K562 treated with DMSO at 1 percent for 12 hours (cell line): ENCODE results near the gene GADD45B. TPM values are rescaled to one million over a fixed set of nuclear protein-coding genes. Genes with fewer than 3 reads are reported as not detected.

ENCODE experiments used
- total RNA-seq: library from RNA; unstranded; fragments of 300-600 nt; gene quantifications from 2 replicates; pipeline ENCODE4 v1.2.3, GENCODE V29; 2022; ENCODE audit not compliant: insufficient read depth

The GADD45B gene, protein sequence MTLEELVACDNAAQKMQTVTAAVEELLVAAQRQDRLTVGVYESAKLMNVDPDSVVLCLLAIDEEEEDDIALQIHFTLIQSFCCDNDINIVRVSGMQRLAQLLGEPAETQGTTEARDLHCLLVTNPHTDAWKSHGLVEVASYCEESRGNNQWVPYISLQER
- total RNA-seq, result 6.9 and 9.1 TPM in 2 replicates

DNA sequence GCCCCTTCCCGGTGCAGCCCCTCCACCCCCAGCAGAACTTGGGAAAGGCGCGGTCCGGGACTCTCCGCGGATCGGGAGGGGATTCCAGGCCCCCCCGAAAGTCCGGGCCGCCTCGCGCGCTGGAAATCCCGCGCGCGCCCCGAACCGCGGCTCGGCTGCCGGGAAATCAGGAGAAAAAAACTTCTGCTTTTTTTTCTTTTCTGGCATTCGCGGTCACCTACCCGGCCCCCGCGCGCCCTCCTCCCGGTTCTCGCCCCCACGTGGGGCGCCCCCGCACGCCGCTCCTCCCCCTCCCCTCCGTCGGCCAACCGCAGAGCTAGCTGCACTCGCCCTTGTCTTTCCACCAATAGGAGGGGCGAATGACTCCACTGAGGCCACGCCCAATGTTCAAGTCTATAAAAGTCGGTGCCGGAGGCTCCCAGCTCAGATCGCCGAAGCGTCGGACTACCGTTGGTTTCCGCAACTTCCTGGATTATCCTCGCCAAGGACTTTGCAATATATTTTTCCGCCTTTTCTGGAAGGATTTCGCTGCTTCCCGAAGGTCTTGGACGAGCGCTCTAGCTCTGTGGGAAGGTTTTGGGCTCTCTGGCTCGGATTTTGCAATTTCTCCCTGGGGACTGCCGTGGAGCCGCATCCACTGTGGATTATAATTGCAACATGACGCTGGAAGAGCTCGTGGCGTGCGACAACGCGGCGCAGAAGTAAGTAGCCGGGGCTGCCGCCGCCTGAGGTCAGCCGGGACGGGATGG lies at the start of gene GADD45B:
Gene GADD45B (plus strand): TSS at position 426 of the 749 bp plus-strand sequence. CDS start 232 bp downstream, at position 658.

DNA sequence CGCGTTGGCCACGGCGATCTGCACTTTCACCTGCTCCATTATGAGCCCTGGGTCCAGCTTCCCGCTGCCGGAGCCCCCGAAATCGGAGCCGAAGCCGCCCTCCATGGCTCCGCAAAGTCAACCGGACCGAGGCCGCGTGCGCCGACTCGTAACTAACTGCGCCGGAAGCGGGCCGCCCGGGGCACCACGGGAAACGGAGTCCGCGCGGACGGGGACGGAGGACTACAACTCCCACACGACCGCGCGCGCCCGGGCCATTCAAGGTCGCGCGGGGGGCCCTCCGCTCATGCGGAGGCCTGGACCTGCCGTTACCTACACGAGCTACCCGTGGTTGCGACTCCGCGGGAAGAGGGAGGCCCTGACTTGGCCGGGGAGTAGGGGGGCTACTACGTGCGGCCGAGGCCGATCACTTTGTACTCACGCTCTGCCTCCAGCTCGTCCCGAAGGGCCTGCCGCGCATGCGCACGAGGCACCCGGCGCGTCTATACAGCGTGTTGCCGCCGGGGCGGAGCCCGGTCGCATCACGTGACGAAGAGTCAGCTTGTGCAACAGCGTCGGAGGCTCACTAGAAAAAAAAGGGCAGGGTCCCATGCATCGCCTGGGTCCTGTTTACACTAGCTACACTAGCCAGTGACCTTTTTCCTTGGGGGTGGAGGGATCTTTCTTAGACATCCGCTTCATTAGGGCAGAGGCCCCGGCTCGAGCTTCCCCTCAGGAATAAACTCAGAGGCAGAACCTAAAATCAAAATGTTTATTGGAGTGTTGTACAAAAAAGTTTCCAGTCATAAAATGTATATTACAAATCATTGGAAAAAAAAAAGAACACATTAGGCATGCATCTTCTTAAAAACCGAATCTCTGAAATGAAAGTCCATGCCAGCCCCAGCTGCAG lies 48.3 kb upstream of the GADD45B start, which contains the start of gene TIMM13:
Gene TIMM13 (minus strand): TSS at position 158 of the 892 bp plus-strand sequence. CDS start 53 bp downstream, at position 105.

Other genes starting within 250 kb of the GADD45B start
- 160 and 185 TPM in 2 replicates for gene PLEKHJ1, start 239.8 kb upstream of the GADD45B start, total RNA-seq
- 62.8 and 101 TPM in 2 replicates for gene SF3A2, start 239.3 kb upstream of the GADD45B start, total RNA-seq
- 31.0 and 34.0 TPM in 2 replicates for gene AMH, start 226.8 kb upstream of the GADD45B start, total RNA-seq
- gene JSRP1, start 219.7 kb upstream of the GADD45B start, total RNA-seq, result 2.0 TPM in 1 of 2 replicates, not detected in the other
- gene PEAK3, start 194.0 kb upstream of the GADD45B start, total RNA-seq, result not detected in 2 replicates
- 0.36 and 0.94 TPM in 2 replicates for gene LINGO3, start 168.0 kb upstream of the GADD45B start, total RNA-seq
- gene LSM7, start 147.5 kb upstream of the GADD45B start, total RNA-seq, result 303 and 460 TPM in 2 replicates
- 32.7 and 67.2 TPM in 2 replicates for gene SPPL2B, start 147.4 kb upstream of the GADD45B start, total RNA-seq
- 0.79 and 3.2 TPM in 2 replicates for gene TMPRSS9, start 115.9 kb upstream of the GADD45B start, total RNA-seq
- gene TIMM13, start 48.5 kb upstream of the GADD45B start, total RNA-seq, result 42.7 and 59.3 TPM in 2 replicates
- 37.0 and 59.9 TPM in 2 replicates for gene LMNB2, start 19.2 kb upstream of the GADD45B start, total RNA-seq
- gene GNG7, start 226.6 kb downstream of the GADD45B start, total RNA-seq, result 0.36 and 1.3 TPM in 2 replicates
- 3.4 and 4.7 TPM in 2 replicates for gene DIRAS1, start 245.2 kb downstream of the GADD45B start, total RNA-seq